Natural killer cell (primary cell): ENCODE results near the gene STX16. TPM values are rescaled to one million over a fixed set of nuclear protein-coding genes. Genes with fewer than 3 reads are reported as not detected.
A peak's percentile ranks its signal among the peaks of the same experiment; 100 is the strongest.

ENCODE experiments used
- ATAC-seq, 3 donors: fragments of 150-1000 bp in 2 of 3; fragments of 200-7000 bp in 1 of 3; cut with Tn5 transposase; 1 replicate in 1 of 3; 2 replicates in 2 of 3; pipeline ENCODE4 v1.10.0; 2021; ENCODE audit warnings: mild to moderate bottlenecking in 2 of 3, moderate library complexity in 2 of 3
- DNase-seq, 2 donors: peaks; one replicate each; pipeline versions ENCODE4 v3.0.0 to v3.0.0-alpha.2; 2013 to 2021; ENCODE audit warnings: mixed read lengths in 1 of 2
- H3K27ac ChIP-seq: one replicate; pipeline ENCODE4 v1.5.1; 2013; ENCODE audit warnings: mild to moderate bottlenecking, low read length
- H3K27me3 ChIP-seq: one replicate; pipeline ENCODE4 v1.6.1; 2013; ENCODE audit warnings: low read length; ENCODE audit not compliant: control insufficient read depth, insufficient read depth
- H3K36me3 ChIP-seq: one replicate; pipeline ENCODE4 v1.6.1; 2013; ENCODE audit warnings: low read length; ENCODE audit not compliant: control insufficient read depth, insufficient read depth
- H3K4me1 ChIP-seq: one replicate; pipeline ENCODE4 v1.6.1; 2013; ENCODE audit warnings: low read length; ENCODE audit not compliant: control insufficient read depth, insufficient read depth
- H3K4me3 ChIP-seq: one replicate; pipeline ENCODE4 v1.5.1; 2013; ENCODE audit warnings: low read length
- H3K9me3 ChIP-seq: one replicate; pipeline ENCODE4 v1.6.1; 2013; ENCODE audit warnings: low read length; ENCODE audit not compliant: control insufficient read depth, insufficient read depth
- H3K27ac Mint-ChIP-seq, 2 donors: one replicate each; pipeline ENCODE4 v1.8.0; 2022; ENCODE audit warnings: mild to moderate bottlenecking in 2 of 2, mixed read lengths in 2 of 2, moderate library complexity in 1 of 2
- H3K27me3 Mint-ChIP-seq, 2 donors: one replicate each; pipeline ENCODE4 v1.8.0; 2022; ENCODE audit warnings: low read depth in 2 of 2, mixed read lengths in 2 of 2
- H3K36me3 Mint-ChIP-seq: one replicate; pipeline ENCODE4 v1.8.0; 2022; ENCODE audit warnings: mixed read lengths
- H3K4me1 Mint-ChIP-seq, 2 donors: one replicate each; pipeline ENCODE4 v1.8.0; 2022; ENCODE audit warnings: mixed read lengths in 2 of 2
- H3K4me3 Mint-ChIP-seq: one replicate; pipeline ENCODE4 v1.8.0; 2022; ENCODE audit warnings: mild to moderate bottlenecking, moderate library complexity, mixed read lengths
- H3K9me3 Mint-ChIP-seq, 2 donors: one replicate each; pipeline ENCODE4 v1.8.0; 2022; ENCODE audit warnings: mixed read lengths in 2 of 2
- WGBS: methylation state at CpG from one replicate; pipeline ENCODE4 v1.1.7; 2013; ENCODE audit warnings: missing lambda C conversion rate; ENCODE audit not compliant: insufficient coverage; 5-methylcytosine and 5-hydroxymethylcytosine counted together
- intact Hi-C: fragments of 100-400 bp; cut with micrococcal nuclease; formaldehyde crosslinking; loops from one replicate; pipeline ENCODE4 v1.14.2; 2022
- total RNA-seq, 4 donors: library from RNA; stranded (reverse); fragments of 120-200 nt in 1 of 4; gene quantifications; one replicate each; pipeline versions ENCODE4 v1.2.3 to v1.2.4, GENCODE V29; 2013 to 2022
- TF ChIP-seq, protein P1 (sequence below): fragments of 200-600 bp; IDR thresholded peaks from one replicate; pipeline ENCODE4 v1.8.0; 2022; ENCODE audit warnings: antibody characterized with exemption

The STX16 gene
- total RNA-seq, 3 donors from 2014 or later (not counting 1 experiment from before 2014, with no cell fraction given), result 136 to 146 (median 143) TPM

DNA sequence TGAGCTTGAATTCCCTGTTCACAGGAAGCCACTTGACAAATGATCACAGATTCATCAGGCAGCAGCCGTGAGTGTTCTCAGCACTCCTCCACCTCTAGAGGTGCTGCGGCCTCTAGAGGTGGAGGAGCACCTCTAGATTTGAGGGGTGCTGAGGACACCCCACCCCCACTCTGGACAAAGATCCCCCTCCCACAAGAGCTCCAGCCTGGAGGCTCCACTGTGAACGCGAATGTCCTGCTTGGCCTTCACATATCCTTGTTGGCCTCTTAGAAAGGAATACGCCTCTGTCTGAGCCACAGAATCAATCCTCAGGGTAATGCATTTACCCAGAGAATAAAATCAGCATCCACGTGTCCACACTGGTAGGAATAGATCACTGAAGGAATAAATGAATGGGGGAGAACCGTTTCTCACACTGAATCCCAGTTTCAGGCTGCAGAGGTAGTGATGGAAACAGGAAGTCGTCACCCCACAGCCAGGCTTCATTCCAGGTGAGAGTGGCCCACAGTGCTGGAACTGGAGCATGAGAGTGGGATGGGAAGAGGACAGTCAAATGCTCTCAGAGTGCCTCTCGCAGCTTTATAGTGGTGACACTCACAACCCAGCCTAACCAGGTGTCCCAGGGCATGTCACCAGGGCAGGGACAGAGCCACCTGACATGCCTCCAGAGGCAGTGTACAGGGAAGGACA lies 58.1 kb downstream of the STX16 start:
- ATAC-seq (no peak), DNase-seq (peak in 1 of 2 donors; percentile 4)
- no peaks in the 10 kb centered on the region for H3K27me3 Mint-ChIP-seq
- no peaks in the 10 kb centered on the region for H3K36me3 Mint-ChIP-seq
- no peaks in the 10 kb centered on the region for H3K27me3 ChIP-seq
- H3K4me1 ChIP-seq, result no peaks in the 10 kb centered on the region
- no peak overlapping the region for H3K4me3 ChIP-seq
- intact Hi-C loops, result no loop called here
- H3K9me3 ChIP-seq, result no peaks in the 10 kb centered on the region
- 87% methylated on average over 9 of the region's 9 CpGs for WGBS
- no peak overlapping the region for H3K27ac ChIP-seq
- no peak overlapping the region for H3K4me3 Mint-ChIP-seq
- no peaks in the 10 kb centered on the region for H3K4me1 Mint-ChIP-seq
- H3K27ac Mint-ChIP-seq, result no peak overlapping the region
- H3K36me3 ChIP-seq, result peaks cover 3% of the 10 kb centered on the region
- TF ChIP-seq, protein P1, sequence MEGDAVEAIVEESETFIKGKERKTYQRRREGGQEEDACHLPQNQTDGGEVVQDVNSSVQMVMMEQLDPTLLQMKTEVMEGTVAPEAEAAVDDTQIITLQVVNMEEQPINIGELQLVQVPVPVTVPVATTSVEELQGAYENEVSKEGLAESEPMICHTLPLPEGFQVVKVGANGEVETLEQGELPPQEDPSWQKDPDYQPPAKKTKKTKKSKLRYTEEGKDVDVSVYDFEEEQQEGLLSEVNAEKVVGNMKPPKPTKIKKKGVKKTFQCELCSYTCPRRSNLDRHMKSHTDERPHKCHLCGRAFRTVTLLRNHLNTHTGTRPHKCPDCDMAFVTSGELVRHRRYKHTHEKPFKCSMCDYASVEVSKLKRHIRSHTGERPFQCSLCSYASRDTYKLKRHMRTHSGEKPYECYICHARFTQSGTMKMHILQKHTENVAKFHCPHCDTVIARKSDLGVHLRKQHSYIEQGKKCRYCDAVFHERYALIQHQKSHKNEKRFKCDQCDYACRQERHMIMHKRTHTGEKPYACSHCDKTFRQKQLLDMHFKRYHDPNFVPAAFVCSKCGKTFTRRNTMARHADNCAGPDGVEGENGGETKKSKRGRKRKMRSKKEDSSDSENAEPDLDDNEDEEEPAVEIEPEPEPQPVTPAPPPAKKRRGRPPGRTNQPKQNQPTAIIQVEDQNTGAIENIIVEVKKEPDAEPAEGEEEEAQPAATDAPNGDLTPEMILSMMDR, result no peak
- no peaks in the 10 kb centered on the region for H3K9me3 Mint-ChIP-seq

DNA sequence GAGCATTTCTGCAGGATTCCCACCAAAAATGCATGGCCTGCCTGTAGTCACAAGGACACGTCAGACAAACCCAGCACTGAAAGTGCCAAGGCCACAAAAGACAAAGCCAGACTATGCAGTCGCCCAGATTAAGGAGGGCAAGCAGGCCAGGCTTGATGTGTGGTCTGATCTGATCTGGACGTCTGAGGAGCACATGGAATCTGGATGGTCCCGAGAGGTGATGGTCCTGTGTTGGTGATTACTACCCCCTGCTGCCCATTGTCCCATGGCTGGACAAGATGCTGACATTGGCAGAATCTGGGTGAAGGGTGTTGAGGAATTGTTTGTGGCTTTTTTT lies 58.6 kb downstream of the STX16 start:
- H3K27ac Mint-ChIP-seq, result no peak overlapping the region
- intact Hi-C loops, result no loop called here

DNA sequence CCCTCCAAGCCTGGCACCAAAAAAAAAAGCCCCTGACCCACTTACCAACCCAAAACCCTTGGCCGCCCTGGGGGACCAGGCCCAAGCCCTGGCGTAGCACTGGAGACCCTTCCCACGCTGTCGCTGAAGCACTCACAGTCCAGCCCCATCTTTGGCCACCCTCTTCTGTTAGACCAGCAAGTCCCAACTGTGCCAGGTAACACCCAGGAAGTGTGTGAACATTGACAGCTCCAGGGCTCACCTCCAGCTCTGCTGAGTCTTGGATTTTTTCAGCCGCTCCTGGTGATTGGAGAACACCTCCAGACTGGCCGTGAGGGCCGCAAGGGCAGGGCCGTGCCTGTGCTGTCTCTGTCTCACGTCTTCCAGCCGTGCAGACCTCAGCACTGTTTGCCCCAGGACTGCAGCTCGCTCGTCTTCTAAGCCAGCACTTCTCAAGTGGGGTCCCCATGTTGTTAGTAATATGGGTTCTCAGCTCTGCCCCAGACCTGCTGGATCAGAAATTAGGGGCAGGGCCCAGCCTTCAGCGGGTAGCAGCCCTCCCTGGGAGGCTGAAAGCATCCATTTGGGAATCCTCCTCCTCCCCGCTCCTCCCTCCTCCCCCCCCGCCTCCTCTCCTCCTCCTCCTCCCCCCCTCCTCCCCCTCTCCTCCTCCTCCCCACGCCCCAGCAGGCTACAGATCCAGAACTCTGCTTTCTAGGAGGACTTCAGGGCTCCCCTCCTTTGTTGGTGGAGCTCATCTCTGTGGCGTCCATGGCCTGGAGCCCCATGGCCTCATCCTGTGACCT lies 59.6 kb downstream of the STX16 start:
- Histone ChIP-seq H3K27ac (no peak overlapping the region), H3K9me3 (no peaks in the 10 kb centered on the region), H3K27me3 (no peaks in the 10 kb centered on the region), H3K4me3 (no peak overlapping the region), H3K4me1 (no peaks in the 10 kb centered on the region), H3K36me3 (no peaks in the 10 kb centered on the region)
- TF ChIP-seq, protein P1, result no peak
- H3K27me3 Mint-ChIP-seq, result no peaks in the 10 kb centered on the region
- no peak overlapping the region for H3K27ac Mint-ChIP-seq
- ATAC-seq, result no peak
- no peaks in the 10 kb centered on the region for H3K4me1 Mint-ChIP-seq
- no peaks in the 10 kb centered on the region for H3K9me3 Mint-ChIP-seq
- H3K36me3 Mint-ChIP-seq, result no peaks in the 10 kb centered on the region
- 92% methylated on average over 14 of the region's 17 CpGs for WGBS
- H3K4me3 Mint-ChIP-seq, result no peak overlapping the region
- intact Hi-C loops, result no loop called here
- DNase-seq, result peak in 1 of 2 donors; percentile 9

More for the DNA sequence above, 58.6 kb downstream of the STX16 start:
- Histone ChIP-seq H3K4me1 (no peaks in the 10 kb centered on the region), H3K36me3 (peaks cover under 1% of the 10 kb centered on the region), H3K27me3 (no peaks in the 10 kb centered on the region), H3K9me3 (no peaks in the 10 kb centered on the region), H3K4me3 (no peak overlapping the region), H3K27ac (no peak overlapping the region)
- 91% methylated on average over 4 of the region's 4 CpGs for WGBS
- ATAC-seq (no peak), DNase-seq (peak in 1 of 2 donors; percentile 9)
- Mint-ChIP-seq H3K27me3 (no peaks in the 10 kb centered on the region), H3K4me3 (no peak overlapping the region), H3K36me3 (no peaks in the 10 kb centered on the region), H3K4me1 (no peaks in the 10 kb centered on the region), H3K9me3 (no peaks in the 10 kb centered on the region)
- TF ChIP-seq, protein P1, result no peak
